Body of pancreas (tissue), 4 donors: ENCODE results near the gene KRTAP8-1. TPM values are rescaled to one million over a fixed set of nuclear protein-coding genes. Genes with fewer than 3 reads are reported as not detected.

Experiments
- ATAC-seq: fragments of 150-250 bp; one replicate; pipeline ENCODE4 v1.9.1; 2016
- DNase-seq, 4 donors: peaks; one replicate each; pipeline ENCODE4 v3.0.0-alpha.2; 2019
- H3K27ac ChIP-seq, 4 donors: fragments of 200-600 bp; sonication (generic); 1 replicate in 3 of 4; 2 replicates in 1 of 4; pipeline versions ENCODE4 v1.5.1 to v1.6.1; 2016 to 2019; ENCODE audit warnings: mild to moderate bottlenecking in 1 of 4, mixed read lengths in 1 of 4, moderate library complexity in 1 of 4
- H3K27me3 ChIP-seq, 2 donors: fragments of 200-600 bp; sonication (generic); one replicate each; pipeline ENCODE4 v1.6.0; 2016; ENCODE audit warnings: mild to moderate bottlenecking in 1 of 2
- H3K36me3 ChIP-seq, 2 donors: fragments of 200-600 bp; sonication (generic); replicated peaks in 1 of 2; 2 replicates each; pipeline ENCODE4 v1.5.1; 2016; ENCODE audit warnings: low read depth in 2 of 2; ENCODE audit not compliant: insufficient read depth in 1 of 2
- H3K4me1 ChIP-seq: fragments of 200-600 bp; sonication (generic); one replicate; pipeline ENCODE4 v1.6.0; 2016
- H3K4me3 ChIP-seq, 2 donors: fragments of 200-600 bp; sonication (generic); 1 replicate in 1 of 2; 2 replicates in 1 of 2; pipeline ENCODE4 v1.5.1; 2016 to 2019
- H3K9me3 ChIP-seq, 3 donors: fragments of 200-600 bp; sonication (generic); 1 replicate in 2 of 3; 2 replicates in 1 of 3; pipeline ENCODE4 v1.5.1; 2016
- POLR2A ChIP-seq, 3 donors: fragments of 450-650 bp; IDR thresholded peaks; one replicate each; pipeline ENCODE4 v1.6.1; 2016; ENCODE audit warnings: antibody characterized with exemption in 3 of 3, mild to moderate bottlenecking in 2 of 3
- WGBS, 2 donors: methylation state at CpG; one replicate each; pipeline ENCODE4 v1.1.5; 2017; 5-methylcytosine and 5-hydroxymethylcytosine counted together
- intact Hi-C: fragments of 100-400 bp; cut with DNase I; formaldehyde crosslinking; loops from one replicate; pipeline ENCODE4 v1.15.1; 2023
- total RNA-seq, 2 donors: library from RNA; depleted of rRNA; stranded (reverse); fragments of >200 nt; gene quantifications; one replicate each; pipeline ENCODE4 v1.1.0, GENCODE V29; 2016
- TF ChIP-seq, protein P1 (sequence below), 7 experiments: fragments of 450-650 bp in 4 of 7; fragments of 200-600 bp in 3 of 7; sonication (generic) in 3 of 7; IDR thresholded peaks; one replicate each; pipeline ENCODE4 v1.5.1; 2016 to 2019; ENCODE audit warnings: antibody characterized with exemption in 7 of 7

Gene KRTAP8-1
- total RNA-seq, 2 donors from 2014 or later: not detected

DNA sequence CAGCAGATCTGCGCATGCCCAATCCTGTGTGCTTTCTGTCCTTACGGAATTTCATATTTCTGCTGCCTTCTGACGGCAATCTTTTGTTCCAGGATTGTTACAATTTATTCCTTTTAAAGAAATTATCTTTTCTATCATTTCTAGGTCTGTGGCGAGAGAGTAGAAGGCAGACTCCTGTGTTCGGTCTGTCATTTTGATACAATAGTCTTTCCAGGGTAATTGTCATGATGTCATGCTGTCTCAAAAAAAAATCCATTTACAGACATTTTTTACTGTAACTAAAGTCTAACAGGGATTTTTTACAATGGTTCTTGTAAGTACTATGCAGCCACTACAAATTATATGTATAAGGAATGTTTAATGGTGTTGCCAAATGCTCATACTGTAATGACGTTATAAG is 25.5 kb upstream of the KRTAP8-1 start:
- no peak for TF ChIP-seq POLR2A (IDR thresholded peaks at IDR 0.05)
- TF ChIP-seq, protein P1, sequence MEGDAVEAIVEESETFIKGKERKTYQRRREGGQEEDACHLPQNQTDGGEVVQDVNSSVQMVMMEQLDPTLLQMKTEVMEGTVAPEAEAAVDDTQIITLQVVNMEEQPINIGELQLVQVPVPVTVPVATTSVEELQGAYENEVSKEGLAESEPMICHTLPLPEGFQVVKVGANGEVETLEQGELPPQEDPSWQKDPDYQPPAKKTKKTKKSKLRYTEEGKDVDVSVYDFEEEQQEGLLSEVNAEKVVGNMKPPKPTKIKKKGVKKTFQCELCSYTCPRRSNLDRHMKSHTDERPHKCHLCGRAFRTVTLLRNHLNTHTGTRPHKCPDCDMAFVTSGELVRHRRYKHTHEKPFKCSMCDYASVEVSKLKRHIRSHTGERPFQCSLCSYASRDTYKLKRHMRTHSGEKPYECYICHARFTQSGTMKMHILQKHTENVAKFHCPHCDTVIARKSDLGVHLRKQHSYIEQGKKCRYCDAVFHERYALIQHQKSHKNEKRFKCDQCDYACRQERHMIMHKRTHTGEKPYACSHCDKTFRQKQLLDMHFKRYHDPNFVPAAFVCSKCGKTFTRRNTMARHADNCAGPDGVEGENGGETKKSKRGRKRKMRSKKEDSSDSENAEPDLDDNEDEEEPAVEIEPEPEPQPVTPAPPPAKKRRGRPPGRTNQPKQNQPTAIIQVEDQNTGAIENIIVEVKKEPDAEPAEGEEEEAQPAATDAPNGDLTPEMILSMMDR (IDR thresholded peaks at IDR 0.05): no peak
- H3K36me3 ChIP-seq: no peaks in the 10 kb centered on the region
- 92 to 93% methylated on average over 6 of the region's 6 CpGs for WGBS, 2 donors
- H3K4me1 ChIP-seq: no peaks in the 10 kb centered on the region
- H3K27me3 ChIP-seq: no peaks in the 10 kb centered on the region
- DNase-seq: no peak
- intact Hi-C loops: no loop called here
- no peak for ATAC-seq
- no peak overlapping the region for H3K4me3 ChIP-seq
- no peaks in the 10 kb centered on the region for H3K9me3 ChIP-seq
- no peak overlapping the region for H3K27ac ChIP-seq

DNA sequence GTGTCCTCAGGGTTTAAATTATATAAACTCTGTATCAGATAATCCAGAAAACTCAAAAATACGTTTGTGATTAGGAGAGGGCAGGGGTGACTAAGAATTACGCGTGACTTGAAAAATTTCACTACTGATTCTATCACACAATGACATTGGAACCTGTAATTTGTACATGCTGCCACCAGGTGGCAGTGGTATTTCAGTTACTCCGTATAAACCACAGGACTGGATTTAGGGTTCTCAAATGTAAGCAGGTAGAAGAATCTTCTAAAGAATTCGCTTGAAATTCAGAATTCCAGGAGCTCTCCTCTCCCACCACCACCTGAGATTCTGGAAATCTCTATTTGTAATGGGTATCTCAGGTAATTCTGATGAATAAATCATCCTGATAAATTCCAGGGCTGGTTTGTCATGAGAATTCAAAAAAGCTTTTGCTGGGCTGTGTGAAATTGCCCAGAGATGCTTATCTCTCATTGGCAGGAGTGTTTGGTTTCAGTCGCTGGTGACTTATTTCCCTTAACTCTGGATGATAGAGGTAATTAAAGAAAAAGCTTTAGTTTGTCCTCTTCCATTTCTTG is 18.2 kb upstream of the KRTAP8-1 start:
- WGBS, 2 donors: 34% methylated on average over 6 of the region's 6 CpGs
- intact Hi-C loops: no loop called here
- TF ChIP-seq, protein P1 (IDR thresholded peaks at IDR 0.05): peak in 6 of 7 experiments; percentile 11 to 41 (median 28)
- TF ChIP-seq POLR2A (IDR thresholded peaks at IDR 0.05): no peak
- no peak overlapping the region for H3K27ac ChIP-seq
- no peak for ATAC-seq
- no peaks in the 10 kb centered on the region for H3K27me3 ChIP-seq
- no peak overlapping the region for H3K4me3 ChIP-seq
- DNase-seq: peak in 3 of 4 donors; percentile 8 to 18 (median 14)
- no peaks in the 10 kb centered on the region for H3K36me3 ChIP-seq
- H3K4me1 ChIP-seq: no peaks in the 10 kb centered on the region
- no peaks in the 10 kb centered on the region for H3K9me3 ChIP-seq

DNA sequence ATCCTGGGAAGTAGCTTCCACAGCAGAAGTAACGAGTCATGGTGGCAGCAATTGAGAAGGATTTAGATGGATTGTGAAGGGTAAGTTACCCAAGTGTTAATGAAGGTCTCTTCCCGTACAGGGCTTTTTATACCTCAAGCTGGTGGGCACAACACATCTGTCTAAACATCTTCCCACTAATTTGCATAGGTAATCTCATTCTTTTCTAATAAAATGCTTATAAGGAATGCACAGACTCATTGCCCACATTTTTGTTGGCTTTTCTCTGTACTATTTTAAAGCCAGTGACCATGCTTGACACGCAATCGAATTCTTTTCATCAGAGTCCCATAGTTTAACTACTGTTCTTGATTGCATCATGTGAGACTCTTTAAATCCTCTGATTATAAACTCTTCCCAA is 16.6 kb upstream of the KRTAP8-1 start, which contains the start of gene KRTAP7-1:
TSS of gene KRTAP7-1 (minus strand) at position 101 of the 400 bp plus-strand sequence. CDS start at position 40, 61 bp downstream.
- no peak within 1 kb of the TSS for H3K4me3 ChIP-seq
- 79 to 83% methylated on average over 4 of the region's 4 CpGs for WGBS, 2 donors
- no peaks in the 10 kb centered on the region for H3K4me1 ChIP-seq
- ATAC-seq: no peak
- TF ChIP-seq, protein P1 (IDR thresholded peaks at IDR 0.05): no peak
- no peak for TF ChIP-seq POLR2A (IDR thresholded peaks at IDR 0.05)
- DNase-seq: no peak
- H3K9me3 ChIP-seq: no peaks in the 10 kb centered on the region
- no peaks in the 10 kb centered on the region for H3K27me3 ChIP-seq
- intact Hi-C loops: no loop called here
- H3K27ac ChIP-seq: no peak within 1 kb of the TSS
- no peaks in the 10 kb centered on the region for H3K36me3 ChIP-seq

DNA sequence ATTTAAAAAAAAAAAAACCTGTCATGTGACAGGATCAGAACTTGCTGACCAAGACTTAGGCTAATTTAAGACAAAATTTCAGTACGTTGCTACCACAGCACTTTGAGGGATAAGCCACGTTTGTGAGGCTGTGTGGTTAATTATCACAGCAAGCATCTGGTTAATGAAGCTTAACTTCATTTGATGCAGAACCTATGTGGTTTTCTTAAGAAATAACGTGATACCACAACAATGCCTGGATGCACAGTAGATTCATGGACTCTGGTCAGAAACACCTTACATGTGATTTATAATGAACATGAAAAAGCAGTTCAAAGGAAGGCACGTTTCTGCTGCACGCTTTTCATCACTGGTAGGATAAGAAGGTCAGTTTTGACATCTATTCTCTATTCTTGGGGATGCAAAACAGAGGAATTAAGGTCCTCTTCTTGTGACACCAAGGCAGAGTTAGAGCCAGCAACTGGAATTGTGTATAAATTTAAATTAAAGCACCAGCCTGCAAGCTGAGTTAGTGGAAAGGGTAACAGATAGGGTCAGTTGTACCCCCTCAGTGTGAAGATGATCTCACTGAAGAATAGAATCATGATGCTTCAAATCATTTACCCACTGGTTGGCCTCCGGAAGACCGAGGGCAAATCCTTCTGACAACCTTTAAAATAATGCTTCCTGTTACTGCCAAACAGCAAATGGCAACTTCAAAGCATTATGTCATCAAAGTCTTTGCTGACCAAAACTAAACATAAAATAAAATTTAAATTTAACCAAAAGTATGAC is 6.0 kb upstream of the KRTAP8-1 start:
- intact Hi-C loops: no loop called here
- ATAC-seq: no peak
- no peak overlapping the region for H3K4me3 ChIP-seq
- TF ChIP-seq, protein P1 (IDR thresholded peaks at IDR 0.05): no peak
- no peak for TF ChIP-seq POLR2A (IDR thresholded peaks at IDR 0.05)
- 64 to 69% methylated on average over 7 of the region's 7 CpGs for WGBS, 2 donors
- H3K27ac ChIP-seq: no peak overlapping the region
- H3K36me3 ChIP-seq: no peaks in the 10 kb centered on the region
- no peaks in the 10 kb centered on the region for H3K9me3 ChIP-seq
- no peaks in the 10 kb centered on the region for H3K4me1 ChIP-seq
- H3K27me3 ChIP-seq: no peaks in the 10 kb centered on the region
- DNase-seq: no peak
